Smooth muscle cell (in vitro differentiated cells): Measurements from ENCODE around the gene APMAP. TPM values are rescaled to one million over a fixed set of nuclear protein-coding genes. Genes with fewer than 3 reads are reported as not detected.

Source experiments
- DNase-seq: peaks from one replicate; lab custom pipeline; 2025; ENCODE audit not compliant: unreplicated experiment; lab: John Stamatoyannopoulos, UW
- H2AFZ ChIP-seq: fragments of 200-600 bp; sonication (generic); 2 replicates; pipeline ENCODE4 v1.6.0; 2016; ENCODE audit warnings: antibody characterized with exemption, low read depth, mild to moderate bottlenecking
- H3F3A ChIP-seq: fragments of 200-600 bp; sonication (generic); 2 replicates; pipeline ENCODE4 v1.6.0; 2017; ENCODE audit warnings: antibody characterized with exemption, low read depth
- H3K27ac ChIP-seq: fragments of 200-600 bp; sonication (generic); 2 replicates; pipeline ENCODE4 v1.5.1; 2016; ENCODE audit warnings: low read depth, mild to moderate bottlenecking
- H3K27me3 ChIP-seq: fragments of 200-600 bp; sonication (generic); 2 replicates; pipeline ENCODE4 v1.6.1; 2016; ENCODE audit warnings: low read depth, mild to moderate bottlenecking
- H3K36me3 ChIP-seq: fragments of 200-600 bp; sonication (generic); 2 replicates; pipeline ENCODE4 v1.5.1; 2016; ENCODE audit warnings: low read depth
- H3K4me1 ChIP-seq: fragments of 200-600 bp; sonication (generic); 2 replicates; pipeline ENCODE4 v1.5.1; 2016; ENCODE audit warnings: low read depth
- H3K4me2 ChIP-seq: fragments of 200-600 bp; sonication (generic); 2 replicates; pipeline ENCODE4 v1.6.0; 2016; ENCODE audit warnings: mild to moderate bottlenecking
- H3K4me3 ChIP-seq: fragments of 200-600 bp; sonication (generic); 2 replicates; pipeline ENCODE4 v1.5.1; 2016; ENCODE audit warnings: mild to moderate bottlenecking
- H3K79me2 ChIP-seq: fragments of 200-600 bp; sonication (generic); 2 replicates; pipeline ENCODE4 v1.6.0; 2016; ENCODE audit warnings: low read depth, mild to moderate bottlenecking
- H3K9ac ChIP-seq: fragments of 200-600 bp; sonication (generic); 2 replicates; pipeline ENCODE4 v1.6.0; 2016; ENCODE audit warnings: low read depth
- H3K9me3 ChIP-seq: fragments of 200-600 bp; sonication (generic); replicated peaks from 2 replicates; pipeline ENCODE4 v1.5.1; 2016; ENCODE audit warnings: low read depth
- H4K20me1 ChIP-seq: fragments of 200-600 bp; sonication (generic); 2 replicates; pipeline ENCODE4 v1.6.0; 2016; ENCODE audit warnings: low read depth
- WGBS: methylation state at CpG from one replicate; pipeline ENCODE4 v1.1.7; 2016; ENCODE audit warnings: low lambda C conversion rate; 5-methylcytosine and 5-hydroxymethylcytosine counted together
- polyA plus RNA-seq: library from polyadenylated mRNA; unstranded; fragments of >200 nt; fragmentation: Nextera tagmentation; extraction: Ambion mirVana; gene quantifications from 2 replicates; pipeline ENCODE4 v1.2.1, GENCODE V29; 2016
- total RNA-seq: library from RNA; depleted of rRNA; stranded (reverse); fragments of >200 nt; gene quantifications from 2 replicates; pipeline ENCODE4 v1.2.3, GENCODE V29; 2014
- TF ChIP-seq, protein P1 (sequence below): fragments of 200-600 bp; sonication (generic); IDR thresholded peaks from 2 replicates; pipeline ENCODE4 v1.5.1; 2017; ENCODE audit warnings: borderline replicate concordance, mild to moderate bottlenecking, antibody characterized with exemption; ENCODE audit not compliant: insufficient read depth, poor library complexity, severe bottlenecking

Gene APMAP
- total and polyA plus RNA-seq, 2 experiments from 2014 or later, result 54.4 to 86.9 TPM

DNA sequence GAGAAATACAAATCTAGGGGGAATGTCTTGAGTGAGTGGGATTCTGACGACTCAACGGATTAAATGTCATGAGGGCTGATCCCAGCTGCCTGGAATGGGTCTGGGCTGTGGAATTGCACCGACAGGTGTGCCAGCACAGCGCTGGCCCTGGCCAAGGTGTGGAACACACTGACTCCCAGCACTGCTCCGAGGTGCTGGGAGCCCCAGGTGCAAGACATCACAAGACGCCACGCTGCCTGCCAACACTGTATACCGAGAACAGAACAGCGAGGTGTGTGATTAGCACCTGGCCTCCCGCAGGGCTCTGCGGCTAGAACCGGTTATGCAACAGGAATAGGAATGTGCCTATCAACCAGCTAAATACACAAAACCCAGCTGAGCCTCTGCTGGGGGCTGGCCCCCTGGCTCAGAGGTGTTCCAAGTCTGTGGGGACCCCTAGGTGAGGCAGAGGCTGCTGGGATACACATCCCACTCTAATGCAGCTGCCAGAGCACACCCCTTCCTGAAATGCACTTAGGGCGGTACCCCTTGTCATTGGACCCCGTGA is 24.8 kb upstream of the APMAP start:
- Histone ChIP-seq H3K9me3 (no peaks in the 10 kb centered on the region), H3F3A (no peaks in the 10 kb centered on the region), H3K4me2 (no peak overlapping the region), H3K4me3 (no peak overlapping the region), H3K36me3 (no peaks in the 10 kb centered on the region), H3K9ac (no peak overlapping the region), H2AFZ (no peak overlapping the region), H3K27ac (no peak overlapping the region), H4K20me1 (no peaks in the 10 kb centered on the region), H3K27me3 (no peaks in the 10 kb centered on the region), H3K79me2 (no peaks in the 10 kb centered on the region), H3K4me1 (no peaks in the 10 kb centered on the region)
- DNase-seq, result no peak
- WGBS, result 52% methylated on average over 14 of the region's 14 CpGs
- TF ChIP-seq, protein P1, sequence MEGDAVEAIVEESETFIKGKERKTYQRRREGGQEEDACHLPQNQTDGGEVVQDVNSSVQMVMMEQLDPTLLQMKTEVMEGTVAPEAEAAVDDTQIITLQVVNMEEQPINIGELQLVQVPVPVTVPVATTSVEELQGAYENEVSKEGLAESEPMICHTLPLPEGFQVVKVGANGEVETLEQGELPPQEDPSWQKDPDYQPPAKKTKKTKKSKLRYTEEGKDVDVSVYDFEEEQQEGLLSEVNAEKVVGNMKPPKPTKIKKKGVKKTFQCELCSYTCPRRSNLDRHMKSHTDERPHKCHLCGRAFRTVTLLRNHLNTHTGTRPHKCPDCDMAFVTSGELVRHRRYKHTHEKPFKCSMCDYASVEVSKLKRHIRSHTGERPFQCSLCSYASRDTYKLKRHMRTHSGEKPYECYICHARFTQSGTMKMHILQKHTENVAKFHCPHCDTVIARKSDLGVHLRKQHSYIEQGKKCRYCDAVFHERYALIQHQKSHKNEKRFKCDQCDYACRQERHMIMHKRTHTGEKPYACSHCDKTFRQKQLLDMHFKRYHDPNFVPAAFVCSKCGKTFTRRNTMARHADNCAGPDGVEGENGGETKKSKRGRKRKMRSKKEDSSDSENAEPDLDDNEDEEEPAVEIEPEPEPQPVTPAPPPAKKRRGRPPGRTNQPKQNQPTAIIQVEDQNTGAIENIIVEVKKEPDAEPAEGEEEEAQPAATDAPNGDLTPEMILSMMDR, result no peak

GRCh38 chr20:25016471-25016870 is 23.9 kb upstream of the APMAP start:
- H4K20me1 ChIP-seq, result no peaks in the 10 kb centered on the region
- H3K79me2 ChIP-seq, result no peaks in the 10 kb centered on the region
- TF ChIP-seq, protein P1, result no peak
- H3K9ac ChIP-seq, result no peak overlapping the region
- H3K27me3 ChIP-seq, result no peaks in the 10 kb centered on the region
- DNase-seq, result no peak
- H3K9me3 ChIP-seq, result no peaks in the 10 kb centered on the region
- no peaks in the 10 kb centered on the region for H3F3A ChIP-seq
- 93% methylated on average over 11 of the region's 11 CpGs for WGBS
- H2AFZ ChIP-seq, result no peak overlapping the region
- H3K36me3 ChIP-seq, result no peaks in the 10 kb centered on the region
- H3K4me1 ChIP-seq, result no peaks in the 10 kb centered on the region
- H3K4me3 ChIP-seq, result no peak overlapping the region
- no peak overlapping the region for H3K4me2 ChIP-seq
- no peak overlapping the region for H3K27ac ChIP-seq

DNA sequence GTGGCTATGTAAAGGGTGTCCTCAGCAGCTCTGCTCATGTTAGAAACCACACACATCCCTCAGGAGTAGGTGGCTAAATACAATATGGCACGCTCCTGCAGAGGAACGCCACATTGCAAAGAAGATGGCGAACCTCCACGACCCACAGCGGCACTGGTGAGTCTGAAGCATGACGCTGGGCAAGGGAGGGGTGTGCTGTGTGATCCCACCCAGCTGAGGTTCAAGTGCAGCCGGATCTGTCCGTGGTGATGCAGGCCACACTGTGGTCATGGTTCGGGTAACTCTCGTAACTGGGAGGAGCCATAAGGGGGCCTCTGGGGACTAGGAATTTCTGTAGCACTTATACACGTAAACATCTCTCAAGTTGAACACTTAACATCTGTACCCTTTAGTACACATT is 23.4 kb upstream of the APMAP start:
- Histone ChIP-seq H3K9me3 (no peaks in the 10 kb centered on the region), H3K4me3 (no peak overlapping the region), H3K36me3 (no peaks in the 10 kb centered on the region), H3F3A (no peaks in the 10 kb centered on the region), H4K20me1 (no peaks in the 10 kb centered on the region), H3K4me1 (no peaks in the 10 kb centered on the region), H2AFZ (no peak overlapping the region), H3K79me2 (no peaks in the 10 kb centered on the region), H3K9ac (no peak overlapping the region), H3K4me2 (no peak overlapping the region), H3K27ac (no peak overlapping the region), H3K27me3 (no peaks in the 10 kb centered on the region)
- 92% methylated on average over 11 of the region's 11 CpGs for WGBS
- TF ChIP-seq, protein P1, result no peak
- DNase-seq, result no peak

DNA sequence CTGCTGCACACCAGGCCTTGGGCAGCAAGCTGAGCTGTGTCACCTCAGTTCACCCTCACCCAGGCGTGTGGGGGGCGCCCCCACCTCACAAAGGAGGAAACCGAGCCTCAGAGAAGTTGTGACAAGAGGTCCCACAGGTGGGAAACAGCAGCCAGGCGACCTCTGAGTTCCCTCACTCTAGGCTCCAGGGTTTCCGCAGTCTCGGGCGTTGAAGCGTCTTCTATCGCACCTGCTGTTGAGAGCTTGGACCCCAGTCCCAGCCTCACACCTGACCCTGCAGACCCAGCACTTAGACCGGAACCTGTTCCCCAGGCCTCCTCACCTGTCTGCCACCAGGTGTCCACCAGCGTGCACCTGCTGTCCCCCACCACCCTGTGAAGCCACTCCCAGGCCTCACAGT is 22.3 kb upstream of the APMAP start:
- WGBS, result 91% methylated on average over 11 of the region's 11 CpGs
- Histone ChIP-seq H3K27me3 (no peaks in the 10 kb centered on the region), H3K4me3 (no peak overlapping the region), H2AFZ (no peak overlapping the region), H3K9ac (no peak overlapping the region), H3F3A (no peaks in the 10 kb centered on the region), H3K4me2 (no peak overlapping the region), H3K36me3 (no peaks in the 10 kb centered on the region), H4K20me1 (no peaks in the 10 kb centered on the region), H3K79me2 (no peaks in the 10 kb centered on the region), H3K9me3 (no peaks in the 10 kb centered on the region), H3K4me1 (no peaks in the 10 kb centered on the region), H3K27ac (no peak overlapping the region)
- no peak for DNase-seq
- TF ChIP-seq, protein P1, result no peak
